Activated T-helper 1 cell treated with anti-CD3 and anti-CD28 coated beads, Interleukin-12 subunit alpha, Interleukin-12 subunit beta, Interleukin-2, Interleukin-4 antibody, amounts not matched to agents 30 ng/mL and 10 ng/mL and 1 ng/mL, durations not matched to agents 14 hours and 24 hours and 36 hours (primary cell): ENCODE measurements around the gene CHCHD1. TPM values are rescaled to one million over a fixed set of nuclear protein-coding genes. Genes with fewer than 3 reads are reported as not detected.
"Not testable (repeated sequence)": the region's sequence is repeated elsewhere in the genome, so short reads cannot be mapped to it uniquely, and the experiment has no call there.

Source experiments
- DNase-seq: peaks from one replicate; pipeline ENCODE4 v3.0.0; 2021; ENCODE audit warnings: low spot score
- H3K27ac Mint-ChIP-seq: one replicate; pipeline ENCODE4 v1.8.0; 2021; ENCODE audit warnings: mild to moderate bottlenecking, mixed read lengths
- H3K27me3 Mint-ChIP-seq: one replicate; pipeline ENCODE4 v1.8.0; 2022; ENCODE audit warnings: mild to moderate bottlenecking, moderate library complexity, mixed read lengths; ENCODE audit not compliant: insufficient read depth
- H3K36me3 Mint-ChIP-seq: one replicate; pipeline ENCODE4 v1.8.0; 2021; ENCODE audit warnings: low read depth, mixed read lengths
- H3K4me1 Mint-ChIP-seq: one replicate; pipeline ENCODE4 v1.8.0; 2021; ENCODE audit warnings: low read depth, mixed read lengths
- H3K4me3 Mint-ChIP-seq: one replicate; pipeline ENCODE4 v1.8.0; 2021; ENCODE audit warnings: mild to moderate bottlenecking, moderate library complexity, mixed read lengths
- H3K9me3 Mint-ChIP-seq: one replicate; pipeline ENCODE4 v1.8.0; 2021; ENCODE audit warnings: mixed read lengths
- intact Hi-C: fragments of 100-400 bp; cut with micrococcal nuclease; formaldehyde crosslinking; loops from one replicate; pipeline ENCODE4 v1.15.1; 2024
- total RNA-seq: library from RNA; stranded (reverse); gene quantifications from 2 replicates; pipeline ENCODE4 v1.2.3, GENCODE V29; 2022

Gene CHCHD1
- total RNA-seq, 1 donor from 2014 or later, result 30.9 TPM

GRCh38 chr10:73824146-73824725 is 42.4 kb downstream of the CHCHD1 start:
- H3K36me3 Mint-ChIP-seq, result peaks cover 14% of the 10 kb centered on the region
- H3K9me3 Mint-ChIP-seq, result no peaks in the 10 kb centered on the region
- no peak overlapping the region for H3K4me3 Mint-ChIP-seq
- intact Hi-C loops, result no loop called here
- H3K27me3 Mint-ChIP-seq, result no peaks in the 10 kb centered on the region
- H3K4me1 Mint-ChIP-seq, result no peaks in the 10 kb centered on the region
- no peak overlapping the region for H3K27ac Mint-ChIP-seq
- DNase-seq, result no peak

DNA sequence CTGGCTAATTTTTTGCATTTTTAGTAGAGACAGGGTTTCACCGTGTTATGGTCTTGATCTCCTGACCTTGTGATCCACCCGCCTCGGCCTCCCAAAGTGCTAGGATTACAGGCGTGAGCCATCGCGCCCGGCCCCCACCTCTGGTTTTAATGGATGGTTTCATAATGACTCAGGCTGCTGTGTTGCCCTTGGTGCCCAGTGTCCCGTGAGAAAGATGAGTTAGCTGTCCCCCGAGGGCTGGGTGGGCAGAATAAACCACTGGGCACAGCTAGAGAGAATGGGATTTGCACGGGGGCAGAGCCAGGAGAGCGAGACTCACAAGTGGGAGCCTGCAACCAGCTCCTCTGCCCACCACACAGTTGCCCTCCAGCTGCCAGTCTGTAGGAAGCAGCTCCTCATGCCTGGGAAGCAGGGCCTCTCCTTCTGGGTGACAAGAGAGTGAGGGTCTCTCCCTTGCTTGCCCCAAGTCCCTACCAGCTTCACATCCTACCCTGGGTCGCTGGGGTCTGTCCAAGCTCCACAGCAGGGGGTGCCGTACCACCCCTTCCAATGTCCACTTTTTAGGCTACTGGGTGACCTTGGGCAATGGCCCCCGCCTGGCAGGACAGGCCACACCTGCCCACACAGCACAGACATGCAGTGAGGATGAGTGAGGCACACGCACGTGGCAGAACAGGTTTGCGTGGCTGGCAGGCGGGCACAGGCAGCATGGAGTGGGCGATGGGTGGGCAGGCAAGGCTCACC is 45.7 kb downstream of the CHCHD1 start:
- intact Hi-C loops, result no loop called here
- H3K9me3 Mint-ChIP-seq, result no peaks in the 10 kb centered on the region
- no peaks in the 10 kb centered on the region for H3K27me3 Mint-ChIP-seq
- DNase-seq, result no peak
- no peak overlapping the region for H3K4me3 Mint-ChIP-seq
- H3K27ac Mint-ChIP-seq, result no peak overlapping the region
- peaks cover 7% of the 10 kb centered on the region for H3K36me3 Mint-ChIP-seq
- H3K4me1 Mint-ChIP-seq, result no peaks in the 10 kb centered on the region

- Mint-ChIP-seq H3K4me3 (no peak overlapping the region), H3K36me3 (peaks cover 7% of the 10 kb centered on the region), H3K4me1 (no peaks in the 10 kb centered on the region), H3K27ac (no peak overlapping the region), H3K27me3 (no peaks in the 10 kb centered on the region), H3K9me3 (no peaks in the 10 kb centered on the region)
- no peak for DNase-seq
- intact Hi-C loops, result no loop called here
Measured at GRCh38 chr10:73828161-73828560, 46.3 kb downstream of the CHCHD1 start.

- H3K4me3 Mint-ChIP-seq, H3K4me1 Mint-ChIP-seq, DNase-seq, H3K27me3 Mint-ChIP-seq, intact Hi-C loops, H3K9me3 Mint-ChIP-seq, H3K36me3 Mint-ChIP-seq, H3K27ac Mint-ChIP-seq: not testable (repeated sequence)
Measured at GRCh38 chr10:73829090-73829489, 47.2 kb downstream of the CHCHD1 start.

Other genes with a start within 250 kb of the CHCHD1 start
- 8.6 and 9.7 TPM in 2 replicates for gene USP54, start 190.7 kb upstream of the CHCHD1 start, total RNA-seq
- gene MYOZ1, start 140.6 kb upstream of the CHCHD1 start, total RNA-seq, result not detected in 2 replicates
- 0.03 TPM in 1 of 2 replicates, not detected in the other for gene SYNPO2L, start 126.0 kb upstream of the CHCHD1 start, total RNA-seq
- gene AGAP5, start 83.9 kb upstream of the CHCHD1 start, total RNA-seq, result 10.2 and 11.0 TPM in 2 replicates
- 112 and 114 TPM in 2 replicates for gene SEC24C, start 37.7 kb upstream of the CHCHD1 start, total RNA-seq
- 54.2 and 56.3 TPM in 2 replicates for gene ZSWIM8, start 3.6 kb downstream of the CHCHD1 start, total RNA-seq
- 51.7 and 53.2 TPM in 2 replicates for gene NDST2, start 29.6 kb downstream of the CHCHD1 start, total RNA-seq
- 15.9 and 18.7 TPM in 2 replicates for gene CAMK2G, start 92.5 kb downstream of the CHCHD1 start, total RNA-seq
- gene PLAU, start 129.1 kb downstream of the CHCHD1 start, total RNA-seq, result 0.37 and 0.60 TPM in 2 replicates
- gene VCL, start 216.1 kb downstream of the CHCHD1 start, total RNA-seq, result 24.4 and 26.0 TPM in 2 replicates